GM21619 (cell line): ENCODE results near the gene PDGFA.

Experiments
- ATAC-seq: cut with Tn5 transposase; IDR thresholded peaks from one replicate; pipeline ENCODE4 v1.9.1; 2021; ENCODE audit not compliant: unreplicated experiment

Gene PDGFA

GRCh38 chr7:505171-505570 is 14.5 kb downstream of the PDGFA start:
- no peak for ATAC-seq

GRCh38 chr7:504221-505111 is 15.2 kb downstream of the PDGFA start:
- ATAC-seq: no peak

- ATAC-seq: no peak
Measured at GRCh38 chr7:503575-504111, 16.0 kb downstream of the PDGFA start.

GRCh38 chr7:502296-502695 is 17.4 kb downstream of the PDGFA start:
- ATAC-seq: no peak

- no peak for ATAC-seq
Measured at GRCh38 chr7:501526-501925, 18.1 kb downstream of the PDGFA start.

DNA sequence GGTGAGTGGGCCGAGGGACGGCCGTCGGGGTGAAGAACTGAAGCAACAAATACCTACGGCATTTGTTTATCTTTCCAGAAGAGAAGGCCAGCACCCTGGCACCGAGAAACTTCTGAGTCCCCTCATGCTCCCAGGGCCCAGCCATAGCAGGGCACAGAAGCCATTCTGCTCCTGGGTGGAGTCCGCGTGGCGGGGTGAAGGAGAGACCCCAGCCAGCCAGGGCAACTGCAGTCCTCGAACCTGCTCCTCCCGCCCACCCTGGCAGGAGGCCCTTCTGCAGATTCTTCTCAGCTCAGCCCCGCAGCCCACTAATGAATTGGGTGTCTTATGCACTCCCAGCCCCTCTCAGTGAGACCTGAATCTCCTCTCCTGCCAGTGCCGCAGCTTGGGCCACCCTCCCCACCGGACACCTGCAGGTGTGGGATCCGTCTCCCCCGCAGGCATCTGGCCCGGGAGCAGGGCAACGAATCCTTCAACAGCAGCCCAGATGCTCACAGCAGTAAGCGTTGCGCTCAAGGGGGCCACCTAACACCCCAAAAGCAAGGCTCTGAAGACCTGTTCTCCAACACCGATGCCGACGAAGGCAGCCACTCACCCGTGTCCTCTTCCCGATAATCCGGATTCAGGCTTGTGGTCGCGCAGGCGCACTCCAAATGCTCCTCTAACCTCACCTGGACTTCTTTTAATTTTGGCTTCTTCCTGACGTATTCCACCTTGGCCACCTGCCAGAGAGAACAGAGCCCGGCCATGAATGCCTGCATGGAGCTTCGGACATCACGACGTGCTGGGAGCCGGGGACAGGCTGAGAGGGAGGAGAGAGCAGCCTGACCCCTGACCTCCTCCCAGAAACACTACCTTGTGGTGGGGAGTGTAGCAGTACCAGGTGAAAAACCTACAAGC is 18.9 kb downstream of the PDGFA start:
- ATAC-seq: no peak

- no peak for ATAC-seq
Measured at GRCh38 chr7:499853-500485, 19.7 kb downstream of the PDGFA start.

DNA sequence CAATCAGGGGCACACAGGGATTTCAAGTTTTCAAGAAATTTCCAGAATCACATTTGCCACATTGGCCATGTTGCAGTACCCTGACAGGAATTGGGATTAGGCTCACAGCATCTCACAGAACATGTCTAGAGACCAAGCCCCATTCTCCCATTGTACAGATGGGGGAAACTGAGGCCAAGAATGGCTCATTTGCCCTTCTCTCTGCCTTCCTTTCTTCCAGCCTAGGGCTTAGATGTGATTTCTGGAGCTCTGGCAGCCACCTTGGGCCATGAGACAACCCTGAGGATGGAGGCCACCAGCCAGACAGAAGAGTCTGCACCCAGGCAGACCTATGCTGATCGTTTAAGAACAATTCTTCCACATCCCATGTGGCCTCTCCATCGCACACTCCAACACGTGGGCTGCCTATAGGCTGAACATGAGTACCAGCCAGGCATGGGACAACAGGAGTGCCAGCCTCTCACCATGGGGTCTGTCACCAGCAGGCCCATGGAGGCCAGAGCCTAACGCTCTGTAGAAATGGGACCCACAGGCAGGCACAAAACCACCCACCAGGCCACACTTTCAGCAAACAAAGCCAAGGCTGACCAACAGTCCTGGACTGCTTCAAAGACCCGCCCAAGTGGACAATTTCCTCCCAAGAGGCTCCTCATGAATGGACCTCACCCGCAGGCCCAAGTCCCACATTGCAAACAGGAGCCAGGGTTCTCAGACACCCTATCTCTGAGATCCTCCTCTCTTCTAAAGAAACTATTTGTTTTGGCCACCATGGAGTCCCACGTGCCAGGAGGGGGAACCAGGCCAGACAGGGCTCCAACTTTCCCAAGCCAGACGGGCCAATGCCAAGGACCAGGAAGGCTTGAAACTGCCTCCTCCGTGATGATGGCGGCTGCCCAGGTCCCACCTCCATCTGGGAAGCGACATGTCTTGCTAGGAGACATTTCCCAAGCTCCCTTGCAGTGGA is 20.7 kb downstream of the PDGFA start:
- no peak for ATAC-seq

GRCh38 chr7:497946-498655 is 21.5 kb downstream of the PDGFA start:
- ATAC-seq: no peak

GRCh38 chr7:497346-497745 is 22.3 kb downstream of the PDGFA start:
- no peak for ATAC-seq

DNA sequence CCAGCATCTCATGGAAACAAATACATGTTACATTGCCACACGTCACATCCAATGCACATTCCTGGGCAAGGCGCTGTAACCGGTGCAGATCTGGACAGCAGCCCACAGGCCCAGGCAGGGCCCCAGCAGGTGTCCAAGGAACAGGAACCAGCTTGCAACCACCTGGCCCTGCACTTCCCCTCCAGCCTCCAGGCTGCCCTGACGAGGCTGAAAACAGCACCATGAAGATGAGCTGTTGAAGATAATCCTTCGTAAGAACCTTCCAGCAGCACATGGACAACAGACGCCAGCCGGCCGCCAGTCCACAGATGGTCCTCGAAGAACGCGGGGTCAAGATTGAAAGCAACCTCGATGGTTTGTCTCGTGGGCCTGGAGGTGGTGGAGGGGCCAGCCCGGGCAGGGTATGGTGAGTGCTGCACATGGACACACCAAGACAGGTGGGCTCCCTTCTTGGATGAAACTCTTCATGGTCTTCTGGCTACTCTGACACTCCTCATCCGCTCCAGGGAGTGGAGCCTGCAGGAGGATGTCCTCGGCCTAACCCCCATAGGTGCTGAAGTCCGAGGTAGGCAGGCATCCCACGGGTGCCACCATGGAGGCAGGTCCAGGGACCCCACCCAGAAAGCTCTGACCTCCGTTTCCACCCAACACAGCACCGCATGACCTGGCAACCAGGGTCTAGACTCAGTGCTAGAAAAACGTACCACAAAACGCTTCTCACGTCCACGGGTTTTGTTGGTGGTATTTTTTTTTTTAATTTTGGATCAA is 22.9 kb downstream of the PDGFA start:
- no peak for ATAC-seq

GRCh38 chr7:495761-496321 is 23.8 kb downstream of the PDGFA start:
- ATAC-seq: no peak

- no peak for ATAC-seq
Measured at GRCh38 chr7:495326-495725, 24.3 kb downstream of the PDGFA start.

- no peak for ATAC-seq
Measured at GRCh38 chr7:494906-495305, 24.7 kb downstream of the PDGFA start.

- no peak for ATAC-seq
Measured at GRCh38 chr7:494259-494687, 25.4 kb downstream of the PDGFA start.

GRCh38 chr7:493661-494251 is 25.9 kb downstream of the PDGFA start:
- no peak for ATAC-seq

- no peak for ATAC-seq
Measured at GRCh38 chr7:492714-493065, 27.0 kb downstream of the PDGFA start.
